NCI-H1105 treated with DMSO at 0.1 percent for 48 hours (cell line): ENCODE results near the gene ZNF592.

Experiments used
- DNase-seq: peaks from one replicate; lab custom pipeline; 2025; lab: John Stamatoyannopoulos, UW

ZNF592 gene

DNA sequence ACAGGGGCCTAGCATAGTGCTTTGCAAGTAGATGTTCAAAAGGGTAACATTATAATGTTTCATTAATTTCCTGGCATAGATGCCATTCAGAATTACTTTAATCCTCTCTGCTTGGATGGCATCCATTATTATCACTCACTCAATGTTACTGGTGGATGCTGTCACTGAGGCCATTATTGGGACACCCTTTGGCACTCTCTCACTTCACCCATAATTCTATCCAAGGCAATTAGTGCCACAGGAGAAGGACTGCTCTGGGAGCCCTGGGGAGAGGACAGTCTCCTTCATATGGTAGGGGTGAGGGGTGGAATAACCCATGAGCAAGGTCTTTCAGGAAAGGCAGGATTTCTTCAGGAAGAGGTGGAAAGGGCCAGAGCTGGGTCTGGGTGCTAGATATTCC is 107.4 kb downstream of the ZNF592 start:
- DNase-seq, result no peak
